GM13976 (cell line): ENCODE results near the gene DCUN1D2.
A peak's percentile ranks its signal among the peaks of the same experiment; 100 is the strongest.

Source experiments
- DNase-seq: peaks from one replicate; pipeline ENCODE4 v3.0.0; 2012; ENCODE audit warnings: low spot score
- CTCF ChIP-seq: IDR thresholded peaks from 2 replicates; pipeline ENCODE4 v1.5.1; 2012; ENCODE audit warnings: borderline replicate concordance, mild to moderate bottlenecking; ENCODE audit not compliant: insufficient read depth; ENCODE audit errors: extremely low read depth, missing control alignments, control extremely low read depth
- in situ Hi-C: fragments of 300-500 bp; cut with MboI; formaldehyde crosslinking; loops from one replicate; pipeline ENCODE4 v1.12.0; 2022; ENCODE audit warnings: low sequenced_read_pairs, mixed read lengths, inconsistent platforms; ENCODE audit not compliant: unreplicated experiment

DCUN1D2 gene

DNA sequence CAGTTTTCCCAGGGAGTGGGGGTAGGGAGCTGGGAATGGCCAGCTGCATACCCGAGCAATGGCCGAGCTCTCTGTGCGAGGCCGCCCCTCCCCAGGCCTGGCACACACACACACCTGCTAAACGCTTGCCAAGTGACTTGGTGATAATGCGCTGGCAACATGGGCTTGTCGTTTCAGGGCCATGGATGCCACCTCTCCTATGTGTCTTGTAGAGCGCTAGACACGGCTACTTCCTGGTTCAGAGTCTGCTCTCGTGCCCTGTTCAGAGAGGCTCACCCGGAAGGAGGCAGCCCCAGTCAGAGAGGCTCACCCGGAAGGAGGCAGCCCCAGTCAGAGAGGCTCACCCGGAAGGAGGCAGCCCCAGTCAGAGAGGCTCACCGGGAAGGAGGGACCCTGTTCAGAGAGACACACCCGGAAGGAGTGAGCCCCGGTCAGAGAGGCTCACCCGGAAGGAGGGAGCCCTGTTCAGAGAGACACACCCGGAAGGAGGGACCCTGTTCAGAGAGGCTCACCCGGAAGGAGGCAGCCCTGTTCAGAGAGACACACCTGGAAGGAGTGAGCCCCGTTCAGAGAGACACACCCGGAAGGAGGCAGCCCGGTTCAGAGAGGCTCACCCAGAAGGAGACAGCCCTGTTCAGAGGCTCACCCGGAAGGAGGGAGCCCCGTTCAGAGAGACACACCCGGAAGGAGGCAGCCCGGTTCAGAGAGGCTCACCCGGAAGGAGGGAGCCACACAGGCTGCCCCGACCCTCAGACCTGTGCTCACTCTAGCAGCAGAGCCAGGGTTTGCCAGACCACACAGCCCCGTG lies 41.4 kb downstream of the DCUN1D2 start:
- in situ Hi-C loops: no loop called here
- DNase-seq: no peak
- no peak for TF ChIP-seq CTCF

- no peak for TF ChIP-seq CTCF
- DNase-seq: no peak
- in situ Hi-C loops: no loop called here
These were observed 42.0 kb downstream of the DCUN1D2 start for GRCh38 chr13:113448545-113448884.

DNA sequence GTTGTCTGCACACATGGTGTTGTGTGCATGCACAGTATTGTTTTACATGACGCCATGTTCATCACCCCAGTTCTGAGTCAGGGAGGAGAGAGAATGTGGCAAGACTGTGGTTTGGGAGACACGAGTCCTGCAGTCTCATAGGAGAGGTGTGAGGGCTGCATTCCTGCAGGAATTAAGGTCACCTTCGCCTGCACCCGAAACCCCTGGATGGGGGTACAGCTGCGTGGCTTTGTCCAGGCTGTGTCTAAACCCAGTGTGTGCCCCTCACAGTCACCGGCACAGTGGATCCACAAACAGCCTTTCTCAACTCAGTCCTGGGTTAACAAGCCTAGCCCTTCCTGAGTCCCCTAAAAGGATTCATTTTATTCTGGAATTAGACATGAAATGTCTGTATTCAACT lies 42.9 kb downstream of the DCUN1D2 start:
- in situ Hi-C loops: no loop called here
- TF ChIP-seq CTCF: no peak
- no peak for DNase-seq

GRCh38 chr13:113446488-113446854 lies 44.0 kb downstream of the DCUN1D2 start:
- DNase-seq: no peak
- in situ Hi-C loops: no loop called here
- no peak for TF ChIP-seq CTCF

GRCh38 chr13:113445791-113446487 lies 44.6 kb downstream of the DCUN1D2 start:
- in situ Hi-C loops: no loop called here
- no peak for TF ChIP-seq CTCF
- DNase-seq: peak; percentile 60

DNA sequence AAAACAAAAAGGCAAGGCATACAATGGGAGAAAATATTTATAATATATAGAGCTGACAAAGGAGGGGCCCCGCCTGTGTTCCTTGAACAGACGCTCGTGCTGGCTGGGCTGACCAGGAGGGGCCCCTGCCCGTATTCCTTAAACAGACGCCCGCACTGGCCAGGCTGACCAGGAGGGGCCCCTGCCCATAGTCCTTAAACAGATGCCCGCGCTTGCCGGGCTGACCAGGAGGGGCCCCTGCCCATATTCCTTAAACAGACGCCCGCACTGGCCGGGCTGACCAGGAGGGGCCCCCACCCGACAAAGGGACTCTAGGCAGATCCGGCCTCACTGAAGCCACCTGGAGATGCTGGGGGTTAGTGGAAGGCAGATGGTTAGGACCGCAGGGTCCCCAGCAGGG lies 46.5 kb downstream of the DCUN1D2 start:
- no peak for TF ChIP-seq CTCF
- in situ Hi-C loops: no loop called here
- DNase-seq: no peak
